PFSK-1 (cell line): ENCODE data around the gene ANKRD17.

Source experiments
- POLR2AphosphoS5 ChIP-seq: IDR thresholded peaks from 2 replicates; pipeline ENCODE4 v1.6.1; 2012; ENCODE audit warnings: low read depth, mild to moderate bottlenecking, control low read depth, low read length, moderate library complexity
- REST ChIP-seq, 2 experiments: IDR thresholded peaks; 2 replicates each; pipeline versions ENCODE4 v1.6.1 to v1.8.0; 2011 to 2012; ENCODE audit warnings: low read depth in 2 of 2, low read length in 2 of 2, control low read depth in 1 of 2, inconsistent platforms in 1 of 2, mild to moderate bottlenecking in 1 of 2, moderate library complexity in 1 of 2; ENCODE audit not compliant: insufficient read depth in 1 of 2

GRCh38 chr4:73098016-73098415 is 160.6 kb downstream of the ANKRD17 start:
- no peak for TF ChIP-seq POLR2AphosphoS5
- TF ChIP-seq REST (IDR thresholded peaks at IDR 0.05; ENCODE audit: insufficient read depth in 1 of 2, low read depth in 2 of 2, low read length in 2 of 2) = no peak
